CD4-positive, alpha-beta T cell treated with Interleukin-15 for 1 hour (primary cell): ENCODE measurements around the gene TK2.

Experiments used
- DNase-seq: peaks from one replicate; pipeline ENCODE4 v3.0.0-alpha.2; 2020

TK2 gene

GRCh38 chr16:66543541-66543940 lies 6.4 kb downstream of the TK2 start:
- no peak for DNase-seq

- DNase-seq = no peak
Observed at GRCh38 chr16:66542396-66542795, 7.5 kb downstream of the TK2 start.

- no peak for DNase-seq
Observed at GRCh38 chr16:66541388-66542355, 8.2 kb downstream of the TK2 start.

- peak; percentile 21 for DNase-seq
Observed at GRCh38 chr16:66539623-66540469, 10.1 kb downstream of the TK2 start.

GRCh38 chr16:66538910-66539309 lies 11.0 kb downstream of the TK2 start:
- no peak for DNase-seq

GRCh38 chr16:66537236-66537635 lies 12.7 kb downstream of the TK2 start:
- DNase-seq = no peak

- DNase-seq = no peak
Observed at GRCh38 chr16:66536525-66536924, 13.4 kb downstream of the TK2 start.

- no peak for DNase-seq
Observed at GRCh38 chr16:66534376-66534799, 15.5 kb downstream of the TK2 start.

- DNase-seq = no peak
Observed at GRCh38 chr16:66529475-66529874, 20.4 kb downstream of the TK2 start.

GRCh38 chr16:66528294-66528693 lies 21.6 kb downstream of the TK2 start:
- DNase-seq = no peak

- peak; percentile 66 for DNase-seq
Observed at GRCh38 chr16:66525396-66526180, 24.3 kb downstream of the TK2 start.

- DNase-seq = peak; percentile 86
Observed at GRCh38 chr16:66524601-66525164, 25.2 kb downstream of the TK2 start.

- DNase-seq = peak; percentile 63
Observed at GRCh38 chr16:66523861-66524354, 26.0 kb downstream of the TK2 start.

- DNase-seq = no peak
Observed at GRCh38 chr16:66522816-66523590, 26.9 kb downstream of the TK2 start.

GRCh38 chr16:66521951-66522771 lies 27.8 kb downstream of the TK2 start:
- peak; percentile 84 for DNase-seq

GRCh38 chr16:66521252-66521713 lies 28.6 kb downstream of the TK2 start:
- no peak for DNase-seq

GRCh38 chr16:66520406-66521170 lies 29.3 kb downstream of the TK2 start:
- peak; percentile 62 for DNase-seq

- no peak for DNase-seq
Observed at GRCh38 chr16:66519482-66520373, 30.2 kb downstream of the TK2 start.
